Esophagus muscularis mucosa (tissue), 4 donors: ENCODE measurements around the gene TGFBR3.

Experiments used
- EP300 ChIP-seq: sonication (generic); formaldehyde crosslinking; IDR thresholded peaks from one replicate; pipeline ENCODE4 v1.6.1; 2017; ENCODE audit warnings: antibody characterized with exemption
- POLR2A ChIP-seq: fragments of 450-650 bp; IDR thresholded peaks from one replicate; pipeline ENCODE4 v1.6.1; 2017; ENCODE audit warnings: antibody characterized with exemption, moderate library complexity, mild to moderate bottlenecking, low read depth
- TF ChIP-seq, protein P1 (sequence below), 3 experiments: fragments of 200-600 bp in 2 of 3; fragments of 450-650 bp in 1 of 3; sonication (generic) in 2 of 3; IDR thresholded peaks; one replicate each; pipeline ENCODE4 v1.5.1; 2017 to 2019; ENCODE audit warnings: antibody characterized with exemption in 3 of 3, mild to moderate bottlenecking in 2 of 3, moderate library complexity in 1 of 3

DNA sequence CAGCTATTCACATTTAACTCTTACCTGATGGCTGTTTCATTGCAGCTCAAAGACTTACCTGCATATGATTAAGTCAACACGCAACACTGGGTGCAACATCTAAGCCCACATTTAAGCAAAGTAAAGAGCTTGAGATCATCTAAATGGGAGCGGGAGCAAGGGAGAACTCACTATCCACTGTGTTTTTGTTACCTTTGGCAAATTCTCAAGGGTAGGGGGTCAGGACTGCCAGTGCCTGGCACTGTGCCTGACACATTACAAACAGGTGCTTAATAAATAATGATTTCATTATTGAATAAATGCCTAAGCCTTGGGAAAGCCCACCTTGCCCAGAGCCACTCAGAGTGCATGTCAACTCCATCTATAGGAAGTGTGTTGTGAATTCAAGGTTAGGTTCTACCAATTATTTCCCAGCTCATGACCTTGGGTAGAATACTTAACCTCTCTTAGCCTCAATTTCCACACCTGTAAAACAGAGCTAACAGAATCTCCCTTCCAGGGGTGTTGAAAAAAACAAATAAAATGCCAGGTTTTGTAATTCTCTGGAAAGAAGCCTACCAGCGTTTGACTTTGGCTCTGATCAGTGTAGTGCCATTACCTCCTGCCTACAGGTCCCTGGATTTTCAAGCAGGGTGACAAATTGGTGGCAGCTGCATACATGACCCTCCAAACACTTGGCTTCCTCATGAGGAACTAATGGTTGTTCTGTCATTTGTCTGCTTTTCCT lies 109.7 kb downstream of the TGFBR3 start:
- TF ChIP-seq EP300, result no peak
- no peak for TF ChIP-seq POLR2A
- TF ChIP-seq, protein P1, sequence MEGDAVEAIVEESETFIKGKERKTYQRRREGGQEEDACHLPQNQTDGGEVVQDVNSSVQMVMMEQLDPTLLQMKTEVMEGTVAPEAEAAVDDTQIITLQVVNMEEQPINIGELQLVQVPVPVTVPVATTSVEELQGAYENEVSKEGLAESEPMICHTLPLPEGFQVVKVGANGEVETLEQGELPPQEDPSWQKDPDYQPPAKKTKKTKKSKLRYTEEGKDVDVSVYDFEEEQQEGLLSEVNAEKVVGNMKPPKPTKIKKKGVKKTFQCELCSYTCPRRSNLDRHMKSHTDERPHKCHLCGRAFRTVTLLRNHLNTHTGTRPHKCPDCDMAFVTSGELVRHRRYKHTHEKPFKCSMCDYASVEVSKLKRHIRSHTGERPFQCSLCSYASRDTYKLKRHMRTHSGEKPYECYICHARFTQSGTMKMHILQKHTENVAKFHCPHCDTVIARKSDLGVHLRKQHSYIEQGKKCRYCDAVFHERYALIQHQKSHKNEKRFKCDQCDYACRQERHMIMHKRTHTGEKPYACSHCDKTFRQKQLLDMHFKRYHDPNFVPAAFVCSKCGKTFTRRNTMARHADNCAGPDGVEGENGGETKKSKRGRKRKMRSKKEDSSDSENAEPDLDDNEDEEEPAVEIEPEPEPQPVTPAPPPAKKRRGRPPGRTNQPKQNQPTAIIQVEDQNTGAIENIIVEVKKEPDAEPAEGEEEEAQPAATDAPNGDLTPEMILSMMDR (IDR thresholded peaks at IDR 0.05), result no peak
